NOMO-1 (cell line): ENCODE measurements around the gene HACD2.
"Not testable (repeated sequence)": the region's sequence is repeated elsewhere in the genome, so short reads cannot be mapped to it uniquely, and the experiment has no call there.

Experiments used
- DNase-seq, 2 experiments: peaks; one replicate each; lab custom pipeline; 2025; ENCODE audit not compliant: unreplicated experiment in 2 of 2; lab: John Stamatoyannopoulos, UW

HACD2 gene

DNA sequence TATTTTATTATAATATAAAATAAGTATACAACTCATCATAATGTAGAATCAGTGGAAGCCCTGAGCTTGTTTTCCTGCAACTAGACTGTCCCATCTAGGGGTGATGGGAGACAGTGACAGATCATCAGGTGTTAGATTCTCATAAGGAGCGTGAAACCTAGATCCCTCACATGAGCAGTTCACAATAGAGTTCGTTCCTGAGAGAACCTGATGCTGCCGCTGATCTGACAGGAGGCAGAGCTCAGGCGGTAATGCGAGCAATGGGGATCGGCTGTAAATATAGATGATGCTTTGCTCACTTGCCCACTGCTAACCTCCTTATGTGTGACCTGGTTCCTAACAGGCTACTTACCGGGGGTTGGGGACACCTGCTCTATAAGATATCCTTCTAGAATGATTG lies 26.8 kb upstream of the HACD2 start:
- DNase-seq = not testable (repeated sequence)

DNA sequence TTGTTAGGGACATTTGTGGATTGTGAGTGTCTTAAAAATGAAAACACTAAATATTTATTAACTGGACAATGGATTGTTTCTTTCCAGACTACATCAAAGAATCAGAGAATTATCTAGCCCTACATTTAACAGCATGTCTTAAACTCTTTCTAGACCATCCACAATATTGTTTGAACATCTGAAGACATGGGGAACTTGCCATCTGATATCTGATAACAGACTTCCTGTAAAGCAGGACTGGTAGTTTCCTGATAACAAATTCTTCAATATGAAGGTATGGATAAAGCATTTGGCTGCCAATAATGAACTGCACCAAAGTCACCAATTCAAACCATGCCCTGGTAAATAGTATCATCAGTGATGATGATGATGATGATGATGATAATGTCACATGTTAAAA lies 26.2 kb upstream of the HACD2 start:
- no peak for DNase-seq

DNA sequence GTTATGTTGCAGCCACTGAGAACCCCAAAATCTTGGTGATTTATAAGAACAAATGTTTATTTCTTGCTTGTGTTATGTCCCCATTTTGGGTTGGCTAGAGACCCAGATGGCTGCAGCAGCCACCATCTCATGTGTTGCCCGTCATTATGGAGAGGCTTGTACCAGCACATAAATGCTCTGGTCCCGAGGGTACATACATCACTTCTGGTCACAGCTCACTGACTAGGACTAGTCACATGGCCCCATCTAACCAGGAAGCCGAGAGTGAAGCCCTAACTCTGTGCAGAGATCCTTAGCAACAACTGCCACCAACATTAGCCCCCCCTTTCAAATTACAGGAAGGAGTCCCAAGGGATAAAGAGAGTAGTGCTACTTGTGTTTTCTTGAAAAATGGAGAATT lies 25.5 kb upstream of the HACD2 start:
- no peak for DNase-seq

DNA sequence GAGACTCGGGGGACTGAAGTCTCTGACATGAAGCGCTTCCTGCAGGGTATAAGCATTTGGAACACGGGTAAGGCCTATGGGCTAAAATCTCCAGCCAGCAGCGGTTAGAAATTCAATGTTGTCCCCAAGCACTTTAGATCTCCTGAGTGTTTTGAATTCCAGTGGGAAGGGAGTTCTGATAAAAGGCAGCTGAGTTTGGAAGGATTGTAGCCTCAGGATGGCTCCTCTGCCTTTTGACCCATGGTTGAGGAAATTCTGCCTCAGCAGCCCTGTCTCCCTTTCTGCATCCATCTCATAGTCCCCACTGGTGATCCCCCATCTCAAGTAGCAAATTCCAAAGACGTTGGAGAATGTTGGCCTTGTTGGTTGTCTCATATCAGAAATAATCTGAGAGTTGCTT lies 24.2 kb upstream of the HACD2 start:
- DNase-seq = no peak

DNA sequence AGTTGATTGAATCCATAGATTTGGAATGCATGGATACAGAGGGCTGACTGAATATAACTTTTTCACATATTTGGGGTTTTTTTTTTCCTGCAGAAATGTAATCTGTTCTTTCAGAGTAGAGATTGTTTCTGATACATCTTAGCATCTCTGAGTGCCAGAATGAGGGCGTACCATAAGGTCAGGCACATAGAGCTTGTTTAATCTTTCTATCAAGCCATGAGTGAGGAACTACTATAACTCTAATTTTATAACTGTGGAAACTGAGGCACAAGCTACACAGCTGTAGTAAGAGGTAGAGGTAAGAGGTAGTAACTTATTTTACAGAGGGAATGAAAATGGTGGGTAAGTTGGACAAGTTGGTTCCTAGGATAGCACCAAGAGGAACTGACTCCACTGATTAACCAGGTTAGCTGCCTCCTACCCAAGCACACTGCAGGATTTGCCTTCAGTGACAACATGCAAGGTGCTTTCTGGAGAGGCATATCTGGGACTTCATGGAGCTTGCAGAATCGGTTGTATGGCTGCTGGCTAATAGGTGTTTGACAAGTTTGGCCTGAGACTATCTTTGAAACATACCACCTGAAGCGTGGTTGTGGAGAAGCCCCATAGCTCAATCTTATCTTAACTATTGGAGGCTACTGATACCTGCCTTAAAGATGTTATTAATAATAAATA lies 23.5 kb upstream of the HACD2 start:
- no peak for DNase-seq

DNA sequence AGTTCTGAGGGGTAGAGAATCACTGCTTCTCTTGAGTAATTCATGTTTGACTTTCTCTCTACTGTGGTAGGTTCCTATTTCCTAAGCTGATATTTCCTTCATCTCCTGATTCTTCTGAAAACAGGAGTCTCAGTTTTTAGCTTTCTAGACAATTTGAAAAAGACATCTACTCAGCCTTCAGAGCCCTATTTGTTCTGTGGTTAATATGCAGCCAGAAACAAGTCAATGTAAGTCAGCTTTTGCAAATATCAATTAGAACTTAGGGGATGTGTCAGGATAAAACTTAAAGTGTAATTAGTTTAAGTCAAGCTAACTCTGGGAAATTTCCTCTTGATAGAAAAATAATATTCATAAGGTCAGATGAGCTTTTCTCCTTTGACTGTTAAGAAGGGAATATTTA lies 21.7 kb upstream of the HACD2 start:
- no peak for DNase-seq

DNA sequence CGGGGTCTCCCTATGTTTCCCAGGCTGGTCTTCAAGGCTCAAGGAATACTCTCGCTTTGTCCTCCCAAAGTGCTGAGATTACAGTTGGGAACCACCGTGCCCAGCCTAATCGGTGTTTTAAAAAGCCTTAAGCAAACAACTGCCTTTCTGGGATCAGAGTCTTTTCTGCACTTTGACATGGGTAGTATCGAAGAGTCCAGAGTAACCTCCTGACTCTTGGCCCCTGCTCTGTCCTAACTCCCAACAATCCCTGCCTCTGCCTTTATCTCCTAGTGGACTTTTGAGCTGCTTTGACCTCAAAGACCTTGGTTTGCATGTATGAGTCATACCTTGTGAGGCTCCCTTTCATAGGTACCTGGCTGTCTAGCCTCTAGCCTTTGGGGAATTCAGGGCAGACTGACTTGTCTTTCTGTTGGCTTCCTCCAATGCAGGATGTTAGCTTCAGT lies 21.0 kb upstream of the HACD2 start:
- no peak for DNase-seq

DNA sequence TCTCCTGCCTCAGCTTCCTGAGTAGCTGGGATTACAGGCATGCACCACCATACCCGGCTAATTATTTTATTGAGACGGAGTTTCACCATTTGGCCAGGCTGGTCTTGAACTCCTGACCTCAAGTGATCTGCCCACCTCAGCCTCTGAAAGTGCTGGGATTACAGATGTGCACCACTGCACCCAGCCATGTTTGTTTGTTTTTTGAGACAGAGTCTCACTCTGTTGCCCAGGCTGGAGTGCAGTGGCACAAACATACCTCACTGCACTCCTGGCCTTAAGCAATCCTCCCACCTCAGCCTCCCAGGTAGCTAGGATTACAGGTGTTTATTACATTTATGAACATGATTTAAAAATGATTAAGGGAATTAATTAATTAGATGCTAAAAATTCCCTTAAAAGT lies 18.3 kb upstream of the HACD2 start:
- DNase-seq = not testable (repeated sequence)

DNA sequence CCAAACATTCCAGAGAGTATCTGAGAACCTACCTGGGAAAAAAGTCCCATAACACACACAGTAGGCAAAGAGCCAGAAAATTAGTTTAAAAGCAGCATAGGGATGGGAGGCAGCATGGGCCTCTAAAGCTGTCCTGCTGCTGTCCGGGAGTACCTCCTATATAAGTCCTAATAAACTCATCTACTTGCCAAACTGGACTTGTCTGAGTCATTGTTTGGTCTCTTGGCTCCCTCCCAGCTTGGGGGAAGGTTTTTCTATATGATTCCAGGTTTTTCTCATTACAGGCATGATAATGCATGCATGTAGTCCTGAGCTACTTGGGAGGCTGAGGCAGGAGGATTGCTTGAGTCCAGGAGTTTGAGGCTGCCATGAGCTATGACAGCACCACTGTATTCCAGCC lies 17.5 kb upstream of the HACD2 start:
- no peak for DNase-seq

DNA sequence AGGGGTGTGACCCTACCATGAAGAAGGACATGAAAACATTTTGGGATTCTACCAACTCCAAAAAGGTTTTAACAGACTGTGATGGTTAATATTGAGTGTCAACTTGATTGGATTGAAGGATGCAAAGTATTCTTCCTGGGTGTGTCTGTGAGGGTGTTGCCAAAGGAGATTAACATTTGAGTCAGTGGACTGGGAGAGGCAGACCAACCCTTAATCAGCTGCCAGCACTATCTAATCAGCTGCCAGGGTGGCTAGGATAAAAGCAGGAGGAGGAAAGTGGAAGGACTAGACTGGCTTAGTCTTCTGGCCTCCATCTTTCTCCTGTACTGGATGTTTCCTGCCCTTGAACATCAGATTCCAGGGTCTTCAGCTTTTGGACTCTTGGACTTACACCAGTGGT lies 16.0 kb upstream of the HACD2 start:
- DNase-seq = not testable (repeated sequence)

DNA sequence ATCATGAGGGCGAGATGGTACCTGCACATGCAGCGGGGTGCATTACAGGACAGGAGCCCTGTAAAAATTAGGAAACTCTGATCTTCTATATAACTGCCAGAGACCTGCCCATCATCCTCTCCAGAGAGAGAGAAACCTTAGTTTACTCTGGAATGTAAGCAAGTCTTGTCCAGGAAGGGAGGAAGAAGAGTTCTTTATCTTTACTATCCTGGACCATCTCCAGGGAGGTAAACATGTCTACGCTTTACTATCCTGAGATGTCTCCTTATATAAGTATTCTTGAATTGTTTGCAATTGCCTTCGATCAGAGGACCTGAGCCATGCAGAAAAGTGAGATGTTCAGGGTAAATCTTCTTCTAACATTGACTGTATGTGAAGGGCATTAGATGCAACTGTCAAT lies 12.7 kb upstream of the HACD2 start:
- DNase-seq = no peak

DNA sequence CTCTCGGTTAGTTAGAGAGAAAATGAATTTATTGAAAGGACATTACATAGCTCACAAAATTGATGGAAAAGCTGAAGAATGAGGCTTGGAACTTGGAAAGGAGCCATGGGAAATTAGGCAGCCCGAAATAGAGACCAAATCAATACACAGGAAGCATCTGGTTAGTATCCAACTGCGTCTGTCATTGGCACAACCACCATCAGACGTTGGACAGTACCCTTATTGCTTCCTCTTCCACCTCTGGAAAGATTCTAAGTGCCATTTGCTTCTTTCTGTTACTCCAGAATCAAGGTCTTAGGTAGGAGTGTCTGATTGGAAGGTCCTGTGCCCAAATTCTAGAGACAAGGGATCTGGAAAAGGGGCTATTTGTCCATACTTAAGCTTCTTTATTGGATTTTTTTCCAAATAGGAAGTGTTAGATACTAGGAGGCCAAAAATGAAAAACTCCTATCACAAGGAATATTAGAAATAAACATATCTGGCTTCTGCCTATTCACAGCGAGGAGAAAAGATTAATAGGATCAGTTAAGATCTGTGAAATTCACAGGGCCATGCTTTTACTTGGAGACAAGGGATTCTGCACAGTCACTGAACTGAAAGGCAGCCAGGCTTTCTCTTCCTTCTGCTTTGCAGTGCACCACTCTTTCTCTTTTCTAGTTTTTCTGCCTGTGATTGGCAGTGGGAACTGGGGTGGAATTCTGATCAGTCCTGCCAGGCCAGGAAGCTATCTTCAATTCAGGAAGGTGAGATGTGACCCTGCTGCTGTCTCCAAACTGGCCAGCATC lies 10.7 kb upstream of the HACD2 start:
- DNase-seq = no peak

DNA sequence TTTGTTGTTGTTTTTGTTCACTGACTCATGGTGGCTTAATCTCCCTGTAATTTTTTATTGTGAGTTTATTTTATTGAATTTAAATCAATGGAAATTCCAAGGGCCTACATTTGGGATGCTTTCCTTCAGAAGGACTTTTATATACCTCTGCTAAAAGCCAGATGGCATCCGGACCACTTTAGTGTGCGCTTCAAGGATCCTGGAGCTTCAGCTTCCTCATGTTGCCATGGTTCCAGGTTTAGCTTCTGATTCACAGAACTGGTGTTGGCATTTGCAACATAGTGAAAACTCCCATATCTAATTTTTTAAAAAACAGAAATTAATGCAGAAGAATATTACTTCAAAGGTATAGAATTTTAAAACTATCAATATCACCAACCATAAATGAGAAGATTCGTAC lies 8.5 kb upstream of the HACD2 start:
- no peak for DNase-seq

DNA sequence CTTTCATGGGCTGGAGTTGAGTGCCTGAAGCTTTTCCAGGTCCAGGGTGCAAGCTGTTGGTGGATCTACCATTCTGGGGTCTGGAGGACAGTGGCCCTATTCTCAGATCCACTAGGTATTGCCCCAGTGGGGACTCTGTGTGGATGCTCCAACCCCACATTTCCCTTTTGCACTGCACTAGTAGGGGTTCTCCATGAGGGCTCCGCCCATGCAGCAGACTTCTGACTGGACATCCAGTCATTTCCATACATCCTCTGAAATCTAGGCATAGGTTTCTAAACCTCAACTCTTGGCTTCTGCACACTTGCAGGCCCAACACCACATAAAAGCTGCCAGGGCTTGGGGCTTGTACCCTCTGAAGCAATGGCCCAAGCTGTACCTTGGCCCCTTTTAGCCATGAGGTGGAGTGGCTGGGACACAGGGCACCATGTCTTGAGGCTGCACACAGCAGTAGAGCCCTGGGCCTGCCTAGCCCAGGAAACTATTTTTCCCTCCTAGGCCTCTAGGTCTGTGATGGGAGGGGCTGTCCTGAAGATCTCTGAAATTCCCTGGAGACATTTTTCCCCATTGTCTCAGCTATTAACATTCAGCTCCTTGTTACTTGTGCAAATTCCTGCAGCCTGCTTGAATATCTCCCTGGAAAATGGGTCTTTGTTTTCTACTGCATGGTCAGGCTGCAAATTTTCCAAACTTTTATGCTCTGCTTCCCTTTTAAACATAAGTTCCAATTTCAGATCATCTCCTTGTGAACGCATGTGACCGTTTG lies 6.0 kb upstream of the HACD2 start:
- DNase-seq = no peak

DNA sequence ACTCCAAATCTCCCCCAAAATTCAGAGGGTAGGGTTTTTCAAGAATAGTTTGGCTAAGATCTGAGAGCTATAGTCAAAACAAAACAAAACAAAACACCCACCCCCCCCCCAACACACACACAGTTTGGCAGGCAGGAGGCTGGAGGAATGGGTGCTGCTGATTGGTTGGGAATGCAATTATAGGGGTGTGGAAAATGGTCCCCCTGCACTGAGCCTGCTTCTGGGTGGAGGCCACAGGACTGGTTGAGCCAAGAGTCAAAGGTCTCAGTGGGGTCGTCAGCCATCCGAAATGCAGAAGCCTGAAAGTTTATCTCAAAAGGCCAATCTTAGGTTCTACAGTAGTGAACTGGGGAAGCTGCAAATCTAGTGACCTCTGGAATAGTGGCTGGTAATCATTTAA lies 2.5 kb upstream of the HACD2 start:
- DNase-seq = no peak

DNA sequence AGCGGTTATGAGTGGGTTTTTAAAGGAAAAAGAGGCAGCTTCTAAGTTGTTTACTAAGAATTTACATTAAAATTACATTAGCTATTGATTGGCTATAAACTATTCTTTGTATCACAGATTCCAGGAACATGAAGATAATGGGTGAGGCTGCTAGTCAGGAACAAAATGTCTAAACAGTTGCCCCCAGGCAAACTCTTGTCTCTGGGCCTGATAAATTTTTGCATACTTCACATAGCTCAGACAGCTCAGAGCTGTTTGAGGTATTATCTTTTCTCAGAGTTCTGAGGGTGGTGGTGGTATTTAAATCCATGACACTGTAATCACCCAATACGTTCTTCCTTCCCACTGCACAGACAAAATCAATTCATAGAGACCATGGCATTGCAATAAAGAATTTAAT lies 2.1 kb upstream of the HACD2 start:
- no peak for DNase-seq

DNA sequence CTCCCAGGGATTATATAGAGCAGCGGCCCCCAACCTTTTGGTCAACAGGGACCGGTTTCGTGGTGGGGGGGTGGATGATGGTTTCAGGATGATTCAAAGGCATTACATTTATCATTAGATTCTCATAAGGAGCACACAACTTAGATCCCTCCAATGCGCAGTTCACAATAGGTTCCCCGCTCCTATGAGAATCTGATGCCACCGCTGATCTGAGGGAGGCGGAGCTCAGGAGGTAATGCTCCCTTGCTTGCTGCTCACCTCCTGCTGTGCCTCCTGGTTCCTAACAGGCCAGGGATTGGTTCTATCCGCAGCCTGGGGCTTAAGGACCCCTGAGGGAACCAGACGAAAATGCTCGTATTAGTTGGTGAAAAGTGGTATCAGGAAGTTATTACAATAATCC lies 1.3 kb upstream of the HACD2 start:
- DNase-seq = peak; percentile 27 to 30

DNA sequence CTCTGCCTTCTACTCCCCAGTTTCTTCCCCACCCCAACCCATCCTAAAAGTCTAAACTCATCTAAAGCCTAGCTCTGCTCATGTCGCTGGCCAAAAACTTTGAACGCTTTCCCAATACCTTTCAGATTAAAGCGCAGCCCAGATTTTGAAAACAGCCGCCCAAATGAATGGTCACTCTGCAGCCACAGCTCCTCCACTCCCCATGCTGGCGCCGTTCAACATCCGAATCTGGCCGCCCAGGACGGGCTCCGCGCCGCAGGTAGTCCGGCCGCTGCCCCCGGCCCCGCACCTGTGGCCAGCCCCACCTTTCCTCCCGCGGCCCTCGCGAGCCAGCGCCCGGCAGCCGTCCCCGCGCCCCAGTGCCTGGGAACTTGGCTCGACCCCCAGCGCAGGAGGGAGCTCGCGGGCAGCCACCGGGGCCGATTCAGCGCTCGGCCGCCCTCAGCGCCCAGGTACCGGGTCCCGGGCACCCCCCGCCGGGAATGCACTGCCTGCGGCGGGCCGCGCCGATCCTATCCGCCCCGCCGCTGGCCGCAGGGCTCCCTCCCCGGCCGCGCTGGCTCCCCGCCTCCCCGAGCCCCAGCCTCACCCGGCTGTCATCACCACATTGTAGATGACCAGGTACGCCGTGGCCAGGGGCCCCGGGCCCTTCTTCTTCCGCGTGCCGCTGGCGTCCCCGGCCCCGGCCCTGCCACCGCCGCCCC lies 417 bp downstream of the HACD2 start:
- DNase-seq = peak; percentile 9 to 52

DNA sequence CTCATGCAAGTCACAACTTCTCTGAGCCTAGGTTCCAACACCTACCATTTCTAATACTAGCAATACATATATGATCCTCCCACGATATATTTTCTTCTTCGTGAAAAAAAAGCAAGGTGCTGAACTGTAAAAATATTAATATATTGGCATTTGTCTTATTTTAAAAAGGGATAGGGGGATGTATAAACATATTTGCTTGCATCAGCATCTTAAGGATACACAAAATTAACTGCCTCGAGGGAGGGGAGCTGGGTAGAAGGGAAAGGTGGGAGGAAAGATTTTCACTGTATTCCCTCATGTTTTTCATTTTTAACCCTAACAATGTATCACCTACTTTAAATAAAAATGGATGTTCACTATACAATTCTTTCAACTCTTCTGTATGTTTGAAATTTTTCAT lies 1.3 kb downstream of the HACD2 start:
- no peak for DNase-seq

DNA sequence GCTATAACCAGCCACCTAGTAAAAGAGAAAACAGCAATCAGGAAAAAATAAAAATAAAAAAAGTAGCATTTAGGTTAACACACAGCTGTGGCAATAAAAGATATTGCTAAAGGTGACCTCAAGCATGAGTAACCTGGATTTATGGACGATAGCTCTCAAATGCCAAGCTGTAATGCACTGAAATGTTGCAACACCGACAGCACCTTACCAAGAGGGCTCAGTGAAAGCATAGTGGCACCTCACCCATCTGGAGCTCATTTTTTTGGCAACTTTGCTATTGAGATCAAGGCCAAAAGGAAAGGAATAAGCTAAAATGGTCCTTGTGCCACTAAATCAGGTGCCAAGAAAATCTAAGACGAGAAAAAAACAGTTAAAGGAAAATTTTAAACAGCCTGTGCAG lies 2.5 kb downstream of the HACD2 start:
- DNase-seq = no peak

DNA sequence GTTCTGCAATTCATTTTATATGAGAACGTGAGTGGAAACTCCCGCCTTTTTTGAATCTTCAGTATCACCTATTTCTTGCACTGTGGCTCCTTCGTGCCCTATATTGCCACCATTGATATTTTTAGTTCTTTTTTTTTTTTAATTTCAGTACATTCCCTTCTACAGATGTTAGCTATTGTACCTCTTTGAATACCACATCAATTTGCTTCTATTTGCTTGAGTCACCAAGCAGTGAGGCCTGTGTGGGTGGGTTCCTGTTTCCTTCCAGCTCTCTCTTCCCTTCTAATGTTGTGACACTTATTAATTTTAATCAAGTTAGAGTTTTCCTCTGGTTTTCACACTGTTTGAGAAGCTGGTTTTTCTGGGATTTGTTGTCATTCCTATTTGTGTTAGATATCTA lies 8.7 kb downstream of the HACD2 start:
- no peak for DNase-seq
